ENCODE data around the gene ZNF407.
"Not testable (repeated sequence)": the region's sequence is repeated elsewhere in the genome, so short reads cannot be mapped to it uniquely, and the experiment has no call there.

Gene ZNF407

DNA sequence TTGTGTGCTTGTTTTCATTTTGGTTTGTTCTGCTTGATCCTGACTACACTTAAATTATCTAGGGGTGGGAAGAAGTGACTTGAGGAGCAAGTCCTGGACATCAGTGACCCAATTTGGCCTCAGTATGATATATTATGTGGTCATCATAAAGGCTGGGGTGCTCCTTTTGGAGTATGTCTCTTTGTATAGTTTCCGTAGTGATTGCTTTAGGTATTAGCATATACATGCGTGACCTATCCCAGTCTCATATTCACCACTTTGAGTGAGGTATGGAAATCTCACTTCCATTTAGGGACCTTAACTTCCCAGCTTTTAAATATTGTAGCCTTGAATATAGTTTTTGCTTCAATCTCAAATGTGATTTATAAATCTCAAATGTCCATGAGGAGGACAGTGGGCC, 370.3 kb downstream of the ZNF407 start:
- H3K36me3 ChIP-seq (ENCODE audit: insufficient read depth, low read length): no peaks in the 10 kb centered on the region
- no peaks in the 10 kb centered on the region for H3K79me2 ChIP-seq (ENCODE audit: insufficient read depth, low read length)
- H3K9me3 ChIP-seq (ENCODE audit: insufficient read depth, low read length, severe bottlenecking): no peaks in the 10 kb centered on the region
- H3K4me2 ChIP-seq (ENCODE audit: insufficient read depth, low read length): no peak overlapping the region
- ATAC-seq (ENCODE audit: insufficient read depth, low read depth) (no peak), DNase-seq (no peak)
- no peak overlapping the region for H2AFZ ChIP-seq (ENCODE audit: low read depth, low read length)
- H4K20me1 ChIP-seq (ENCODE audit: insufficient read depth, low read length): no peaks in the 10 kb centered on the region
- H3K4me3 ChIP-seq (ENCODE audit: low read depth in 1 of 2, low read length in 2 of 2): no peak overlapping the region
- no peaks in the 10 kb centered on the region for H3K27me3 ChIP-seq (ENCODE audit: insufficient read depth, low read length, poor library complexity)
- no peak for TF ChIP-seq EZH2 (IDR thresholded peaks at IDR 0.05; ENCODE audit: borderline replicate concordance, low read depth, low read length, severe bottlenecking)
- no peak overlapping the region for H3K9ac ChIP-seq (ENCODE audit: low read depth, low read length)
- no peak overlapping the region for H3K27ac ChIP-seq (ENCODE audit: low read length)
- no peaks in the 10 kb centered on the region for H3K4me1 ChIP-seq (ENCODE audit: insufficient read depth, low read length)

DNA sequence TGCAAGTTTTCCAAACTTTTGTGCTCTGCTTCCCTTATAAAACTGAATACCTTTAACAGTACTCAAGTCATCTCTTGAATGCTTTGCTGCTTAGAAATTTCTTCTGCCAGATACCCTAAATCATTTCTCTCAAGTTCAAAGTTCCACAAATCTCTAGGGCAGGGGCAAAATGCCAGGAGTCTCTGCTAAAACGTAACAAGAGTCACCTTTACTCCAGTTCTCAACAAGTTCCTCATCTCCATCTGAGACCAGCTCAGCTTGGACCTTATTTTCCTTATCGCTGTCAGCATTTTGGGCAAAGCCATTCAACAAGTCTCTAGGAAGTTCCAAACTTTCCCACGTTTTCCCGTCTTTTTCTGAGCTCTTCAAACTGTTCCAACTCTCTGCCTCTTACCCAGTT, 373.7 kb downstream of the ZNF407 start:
- H4K20me1 ChIP-seq (ENCODE audit: insufficient read depth, low read length); DNase-seq; H2AFZ ChIP-seq (ENCODE audit: low read depth, low read length); H3K4me2 ChIP-seq (ENCODE audit: insufficient read depth, low read length); H3K27me3 ChIP-seq (ENCODE audit: insufficient read depth, low read length, poor library complexity); ATAC-seq (ENCODE audit: insufficient read depth, low read depth); H3K4me3 ChIP-seq (ENCODE audit: low read depth in 1 of 2, low read length in 2 of 2); H3K9me3 ChIP-seq (ENCODE audit: insufficient read depth, low read length, severe bottlenecking); H3K36me3 ChIP-seq (ENCODE audit: insufficient read depth, low read length); H3K27ac ChIP-seq (ENCODE audit: low read length); H3K9ac ChIP-seq (ENCODE audit: low read depth, low read length); H3K4me1 ChIP-seq (ENCODE audit: insufficient read depth, low read length); H3K79me2 ChIP-seq (ENCODE audit: insufficient read depth, low read length): not testable (repeated sequence)

DNA sequence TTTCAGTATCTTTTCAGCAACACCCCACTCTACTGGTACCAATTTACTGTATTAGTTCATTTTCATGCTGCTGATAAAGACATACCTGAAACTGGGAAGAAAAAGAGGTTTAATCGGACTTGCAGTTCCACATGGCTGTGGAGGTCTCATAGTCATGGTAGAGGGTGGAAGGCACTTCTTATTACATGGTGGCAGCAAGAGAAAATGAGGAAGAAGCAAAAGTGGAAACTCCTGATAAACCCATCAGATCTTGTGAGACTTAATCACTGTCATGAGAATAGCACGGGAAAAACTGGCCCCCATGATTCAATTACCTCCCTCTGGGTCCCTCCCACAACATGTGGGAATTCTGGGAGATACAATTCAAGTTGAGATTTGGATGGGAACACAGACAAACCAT, 374.1 kb downstream of the ZNF407 start:
- not testable (repeated sequence) for H3K4me3 ChIP-seq (ENCODE audit: low read depth in 1 of 2, low read length in 2 of 2); H3K27me3 ChIP-seq (ENCODE audit: insufficient read depth, low read length, poor library complexity); DNase-seq; ATAC-seq (ENCODE audit: insufficient read depth, low read depth); H4K20me1 ChIP-seq (ENCODE audit: insufficient read depth, low read length); H3K27ac ChIP-seq (ENCODE audit: low read length); H3K9me3 ChIP-seq (ENCODE audit: insufficient read depth, low read length, severe bottlenecking); H3K79me2 ChIP-seq (ENCODE audit: insufficient read depth, low read length); H2AFZ ChIP-seq (ENCODE audit: low read depth, low read length); H3K4me1 ChIP-seq (ENCODE audit: insufficient read depth, low read length); H3K9ac ChIP-seq (ENCODE audit: low read depth, low read length); H3K36me3 ChIP-seq (ENCODE audit: insufficient read depth, low read length); H3K4me2 ChIP-seq (ENCODE audit: insufficient read depth, low read length)

DNA sequence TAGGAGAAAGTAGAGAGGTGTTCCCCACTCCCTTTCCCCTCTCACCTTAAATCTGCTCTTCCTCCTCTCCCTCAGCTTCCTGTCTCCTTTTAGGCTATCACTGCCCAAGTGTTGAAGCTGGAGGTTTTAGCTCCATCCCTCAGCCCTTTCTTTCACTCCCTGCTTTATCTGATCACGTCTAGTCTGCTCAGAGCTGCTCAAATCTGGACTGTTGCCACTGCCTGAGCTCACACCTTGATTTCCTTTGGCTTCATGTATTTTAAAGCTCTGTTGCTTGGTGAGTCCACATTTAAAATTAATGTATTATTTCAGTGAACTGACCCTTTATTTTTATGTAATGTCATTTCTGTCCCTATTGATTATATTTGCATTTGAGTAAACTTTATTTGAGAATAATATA, 374.7 kb downstream of the ZNF407 start:
- no peak overlapping the region for H3K4me3 ChIP-seq (ENCODE audit: low read depth in 1 of 2, low read length in 2 of 2)

DNA sequence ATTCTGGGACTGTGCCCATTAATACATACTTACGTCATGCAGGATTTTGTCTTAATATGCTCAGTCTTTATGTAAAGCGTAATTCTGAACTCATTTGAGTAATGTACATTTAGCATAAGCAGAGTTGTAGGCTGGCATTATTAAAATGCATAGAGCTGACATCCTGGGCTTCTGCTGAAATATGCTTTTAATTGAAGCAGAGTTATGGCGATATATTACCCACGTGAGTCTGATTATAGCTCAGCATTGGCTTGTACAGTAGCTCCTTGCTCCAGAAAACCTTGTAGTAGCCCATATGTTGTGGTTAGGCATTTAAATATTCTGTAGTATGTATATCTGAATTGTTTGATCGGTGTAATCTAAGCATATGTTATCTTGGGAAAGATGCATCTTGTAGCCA, 377.3 kb downstream of the ZNF407 start:
- Histone ChIP-seq H4K20me1 (ENCODE audit: insufficient read depth, low read length) (no peaks in the 10 kb centered on the region), H3K9me3 (ENCODE audit: insufficient read depth, low read length, severe bottlenecking) (no peaks in the 10 kb centered on the region), H3K27ac (ENCODE audit: low read length) (no peak overlapping the region), H3K4me3 (ENCODE audit: low read depth in 1 of 2, low read length in 2 of 2) (no peak overlapping the region), H3K36me3 (ENCODE audit: insufficient read depth, low read length) (no peaks in the 10 kb centered on the region), H3K27me3 (ENCODE audit: insufficient read depth, low read length, poor library complexity) (no peaks in the 10 kb centered on the region), H3K4me1 (ENCODE audit: insufficient read depth, low read length) (no peaks in the 10 kb centered on the region), H3K79me2 (ENCODE audit: insufficient read depth, low read length) (no peaks in the 10 kb centered on the region), H3K4me2 (ENCODE audit: insufficient read depth, low read length) (no peak overlapping the region), H3K9ac (ENCODE audit: low read depth, low read length) (no peak overlapping the region), H2AFZ (ENCODE audit: low read depth, low read length) (no peak overlapping the region)
- no peak for TF ChIP-seq EZH2 (IDR thresholded peaks at IDR 0.05; ENCODE audit: borderline replicate concordance, low read depth, low read length, severe bottlenecking)
- TF ChIP-seq, protein P1, sequence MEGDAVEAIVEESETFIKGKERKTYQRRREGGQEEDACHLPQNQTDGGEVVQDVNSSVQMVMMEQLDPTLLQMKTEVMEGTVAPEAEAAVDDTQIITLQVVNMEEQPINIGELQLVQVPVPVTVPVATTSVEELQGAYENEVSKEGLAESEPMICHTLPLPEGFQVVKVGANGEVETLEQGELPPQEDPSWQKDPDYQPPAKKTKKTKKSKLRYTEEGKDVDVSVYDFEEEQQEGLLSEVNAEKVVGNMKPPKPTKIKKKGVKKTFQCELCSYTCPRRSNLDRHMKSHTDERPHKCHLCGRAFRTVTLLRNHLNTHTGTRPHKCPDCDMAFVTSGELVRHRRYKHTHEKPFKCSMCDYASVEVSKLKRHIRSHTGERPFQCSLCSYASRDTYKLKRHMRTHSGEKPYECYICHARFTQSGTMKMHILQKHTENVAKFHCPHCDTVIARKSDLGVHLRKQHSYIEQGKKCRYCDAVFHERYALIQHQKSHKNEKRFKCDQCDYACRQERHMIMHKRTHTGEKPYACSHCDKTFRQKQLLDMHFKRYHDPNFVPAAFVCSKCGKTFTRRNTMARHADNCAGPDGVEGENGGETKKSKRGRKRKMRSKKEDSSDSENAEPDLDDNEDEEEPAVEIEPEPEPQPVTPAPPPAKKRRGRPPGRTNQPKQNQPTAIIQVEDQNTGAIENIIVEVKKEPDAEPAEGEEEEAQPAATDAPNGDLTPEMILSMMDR (IDR thresholded peaks at IDR 0.05; ENCODE audit: borderline replicate concordance, extremely low read depth, low read length, poor library complexity, severe bottlenecking): no peak
- no peak for DNase-seq
- no peak for ATAC-seq (ENCODE audit: insufficient read depth, low read depth)

More for the DNA sequence above, 374.7 kb downstream of the ZNF407 start:
- H3K9ac ChIP-seq (ENCODE audit: low read depth, low read length): no peak overlapping the region
- no peaks in the 10 kb centered on the region for H4K20me1 ChIP-seq (ENCODE audit: insufficient read depth, low read length)
- no peaks in the 10 kb centered on the region for H3K9me3 ChIP-seq (ENCODE audit: insufficient read depth, low read length, severe bottlenecking)
- DNase-seq (no peak), ATAC-seq (ENCODE audit: insufficient read depth, low read depth) (no peak)
- H3K4me2 ChIP-seq (ENCODE audit: insufficient read depth, low read length): no peak overlapping the region
- H2AFZ ChIP-seq (ENCODE audit: low read depth, low read length): no peak overlapping the region
- no peak overlapping the region for H3K27ac ChIP-seq (ENCODE audit: low read length)
- H3K36me3 ChIP-seq (ENCODE audit: insufficient read depth, low read length): no peaks in the 10 kb centered on the region
- no peaks in the 10 kb centered on the region for H3K4me1 ChIP-seq (ENCODE audit: insufficient read depth, low read length)
- no peaks in the 10 kb centered on the region for H3K27me3 ChIP-seq (ENCODE audit: insufficient read depth, low read length, poor library complexity)
- no peaks in the 10 kb centered on the region for H3K79me2 ChIP-seq (ENCODE audit: insufficient read depth, low read length)
- no peak for TF ChIP-seq EZH2 (IDR thresholded peaks at IDR 0.05; ENCODE audit: borderline replicate concordance, low read depth, low read length, severe bottlenecking)
- TF ChIP-seq, protein P1 (IDR thresholded peaks at IDR 0.05; ENCODE audit: borderline replicate concordance, extremely low read depth, low read length, poor library complexity, severe bottlenecking): no peak

Measured in DND-41 (cell line).